ENCODE data around the gene METAP2. TPM values are rescaled to one million over a fixed set of nuclear protein-coding genes. Genes with fewer than 3 reads are reported as not detected.

METAP2 gene
- total RNA-seq, 1 donor from 2014 or later: 54.0 TPM

DNA sequence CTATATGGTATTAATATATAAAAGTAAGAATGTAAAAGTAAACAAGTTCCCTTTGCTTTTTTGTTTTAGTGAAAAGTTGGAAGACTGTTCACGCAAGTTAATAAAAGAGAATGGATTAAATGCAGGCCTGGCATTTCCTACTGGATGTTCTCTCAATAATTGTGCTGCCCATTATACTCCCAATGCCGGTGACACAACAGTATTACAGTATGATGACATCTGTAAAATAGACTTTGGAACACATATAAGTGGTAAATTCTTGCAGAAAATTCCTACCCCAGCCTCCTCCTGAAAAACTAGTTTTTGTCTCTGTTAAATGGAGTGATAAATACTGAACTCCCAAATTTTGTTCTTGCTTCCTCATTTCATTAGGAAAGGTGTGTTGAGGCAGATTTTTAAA is 20.9 kb downstream of the METAP2 start:
- intact Hi-C loops (cut with DNase I): no loop called here
- peaks cover 93% of the 10 kb centered on the region for H3K36me3 ChIP-seq
- DNase-seq (no peak), ATAC-seq (peak in 1 of 2 donors; percentile 33)
- H3K27ac ChIP-seq: no peak overlapping the region
- no peaks in the 10 kb centered on the region for H3K4me1 ChIP-seq
- TF ChIP-seq, protein P1, sequence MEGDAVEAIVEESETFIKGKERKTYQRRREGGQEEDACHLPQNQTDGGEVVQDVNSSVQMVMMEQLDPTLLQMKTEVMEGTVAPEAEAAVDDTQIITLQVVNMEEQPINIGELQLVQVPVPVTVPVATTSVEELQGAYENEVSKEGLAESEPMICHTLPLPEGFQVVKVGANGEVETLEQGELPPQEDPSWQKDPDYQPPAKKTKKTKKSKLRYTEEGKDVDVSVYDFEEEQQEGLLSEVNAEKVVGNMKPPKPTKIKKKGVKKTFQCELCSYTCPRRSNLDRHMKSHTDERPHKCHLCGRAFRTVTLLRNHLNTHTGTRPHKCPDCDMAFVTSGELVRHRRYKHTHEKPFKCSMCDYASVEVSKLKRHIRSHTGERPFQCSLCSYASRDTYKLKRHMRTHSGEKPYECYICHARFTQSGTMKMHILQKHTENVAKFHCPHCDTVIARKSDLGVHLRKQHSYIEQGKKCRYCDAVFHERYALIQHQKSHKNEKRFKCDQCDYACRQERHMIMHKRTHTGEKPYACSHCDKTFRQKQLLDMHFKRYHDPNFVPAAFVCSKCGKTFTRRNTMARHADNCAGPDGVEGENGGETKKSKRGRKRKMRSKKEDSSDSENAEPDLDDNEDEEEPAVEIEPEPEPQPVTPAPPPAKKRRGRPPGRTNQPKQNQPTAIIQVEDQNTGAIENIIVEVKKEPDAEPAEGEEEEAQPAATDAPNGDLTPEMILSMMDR (IDR thresholded peaks at IDR 0.05): no peak
- no peaks in the 10 kb centered on the region for H3K27me3 ChIP-seq (ENCODE audit: low read depth)
- H3K4me3 ChIP-seq: no peak overlapping the region
- H3K9me3 ChIP-seq: no peaks in the 10 kb centered on the region

DNA sequence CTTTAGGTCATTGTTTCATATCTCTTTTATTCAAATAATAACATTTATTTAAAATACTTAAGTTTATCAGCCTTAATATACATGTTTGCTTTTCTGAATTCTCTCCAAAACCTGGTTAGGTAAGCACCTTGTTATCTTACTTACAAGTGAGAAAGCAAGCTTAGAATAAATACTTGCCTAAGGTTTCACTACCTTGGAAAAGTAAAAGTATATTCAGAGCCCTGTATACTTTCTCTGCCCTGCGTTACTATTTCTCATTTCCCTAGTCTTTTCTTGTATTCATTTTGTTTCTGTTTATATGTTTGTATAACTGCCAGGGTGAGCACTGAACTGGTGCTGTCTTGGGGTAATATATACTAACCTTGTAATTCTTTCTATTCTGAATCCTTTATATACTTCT is 21.5 kb downstream of the METAP2 start:
- H3K27ac ChIP-seq: no peak overlapping the region
- H3K27me3 ChIP-seq (ENCODE audit: low read depth): no peaks in the 10 kb centered on the region
- intact Hi-C loops (cut with DNase I): no loop called here
- no peak overlapping the region for H3K4me3 ChIP-seq
- H3K4me1 ChIP-seq: no peaks in the 10 kb centered on the region
- H3K9me3 ChIP-seq: no peaks in the 10 kb centered on the region
- DNase-seq (no peak), ATAC-seq (peak in 1 of 2 donors; percentile 84)
- peaks cover 94% of the 10 kb centered on the region for H3K36me3 ChIP-seq
- TF ChIP-seq, protein P1 (IDR thresholded peaks at IDR 0.05): no peak

DNA sequence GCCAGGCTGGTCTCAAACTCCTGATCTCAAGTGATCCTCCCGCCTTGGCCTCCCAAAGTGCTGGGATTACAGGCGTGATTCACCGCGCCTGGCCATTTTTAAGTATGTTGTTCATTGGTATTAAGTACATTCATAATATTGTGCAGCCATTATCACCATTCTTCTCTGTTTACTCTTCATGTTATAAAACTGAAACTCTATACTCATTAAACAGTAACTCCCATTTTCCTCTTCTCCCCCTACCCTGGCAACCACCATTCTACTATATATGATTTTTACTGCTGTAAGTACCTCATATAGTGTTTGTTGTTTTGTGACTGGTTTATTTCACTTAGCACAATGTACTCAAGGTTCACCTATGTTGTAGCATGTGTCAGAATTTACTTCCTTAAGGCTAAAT is 23.1 kb downstream of the METAP2 start:
- peaks cover 89% of the 10 kb centered on the region for H3K36me3 ChIP-seq
- no peaks in the 10 kb centered on the region for H3K9me3 ChIP-seq
- H3K27ac ChIP-seq: no peak overlapping the region
- no peak for ATAC-seq
- no peak for DNase-seq
- intact Hi-C loops (cut with DNase I): no loop called here
- no peak overlapping the region for H3K4me3 ChIP-seq
- TF ChIP-seq, protein P1 (IDR thresholded peaks at IDR 0.05): no peak
- no peaks in the 10 kb centered on the region for H3K4me1 ChIP-seq
- H3K27me3 ChIP-seq (ENCODE audit: low read depth): no peaks in the 10 kb centered on the region

DNA sequence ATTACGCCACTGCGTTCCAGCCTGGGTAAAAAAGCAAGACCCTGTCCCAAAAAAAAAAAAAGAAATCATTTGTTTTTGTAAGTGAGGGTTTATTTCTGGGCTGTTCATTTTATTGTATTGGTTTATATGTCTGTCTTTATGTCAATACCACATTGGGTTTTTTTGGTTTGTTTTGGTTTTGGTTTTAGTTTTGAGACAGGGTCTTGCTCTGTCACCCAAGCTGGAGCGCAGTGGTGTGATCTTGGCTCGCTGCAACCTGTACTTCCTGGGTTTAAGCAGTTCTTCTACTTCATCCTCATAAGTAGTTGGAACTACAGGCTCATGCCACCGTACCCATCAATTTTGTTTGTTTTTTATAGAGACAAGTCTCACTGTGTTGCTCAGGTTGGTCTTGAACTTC is 25.0 kb downstream of the METAP2 start:
- DNase-seq (no peak), ATAC-seq (no peak)
- Histone ChIP-seq H3K27me3 (ENCODE audit: low read depth) (no peaks in the 10 kb centered on the region), H3K36me3 (peaks cover 82% of the 10 kb centered on the region), H3K4me1 (no peaks in the 10 kb centered on the region), H3K9me3 (no peaks in the 10 kb centered on the region), H3K4me3 (no peak overlapping the region), H3K27ac (no peak overlapping the region)
- TF ChIP-seq, protein P1 (IDR thresholded peaks at IDR 0.05): no peak
- intact Hi-C loops (cut with DNase I): no loop called here

DNA sequence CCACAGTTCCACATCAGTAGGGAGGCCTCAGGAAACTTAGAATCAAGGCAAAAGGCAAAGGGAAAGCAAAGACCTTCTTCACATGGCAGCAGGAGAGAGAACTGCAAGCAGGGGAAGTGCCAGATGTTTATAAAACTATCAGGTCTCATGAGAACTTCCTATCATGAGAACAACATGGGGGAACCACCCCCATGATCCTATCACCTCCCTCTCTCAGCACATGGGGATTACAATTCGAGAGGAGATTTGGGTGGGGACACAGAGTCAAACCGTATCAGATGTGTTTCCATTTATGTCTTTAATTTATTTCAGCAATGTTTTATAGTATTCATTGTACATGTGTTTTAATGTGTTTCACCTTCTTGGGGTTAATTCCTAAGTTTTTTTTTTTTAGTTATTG is 25.8 kb downstream of the METAP2 start:
- no peak for ATAC-seq
- peaks cover 82% of the 10 kb centered on the region for H3K36me3 ChIP-seq
- TF ChIP-seq, protein P1 (IDR thresholded peaks at IDR 0.05): no peak
- DNase-seq: no peak
- H3K4me1 ChIP-seq: peaks cover 5% of the 10 kb centered on the region
- H3K27ac ChIP-seq: no peak overlapping the region
- intact Hi-C loops (cut with DNase I): no loop called here
- H3K27me3 ChIP-seq (ENCODE audit: low read depth): no peaks in the 10 kb centered on the region
- H3K9me3 ChIP-seq: no peaks in the 10 kb centered on the region
- no peak overlapping the region for H3K4me3 ChIP-seq

DNA sequence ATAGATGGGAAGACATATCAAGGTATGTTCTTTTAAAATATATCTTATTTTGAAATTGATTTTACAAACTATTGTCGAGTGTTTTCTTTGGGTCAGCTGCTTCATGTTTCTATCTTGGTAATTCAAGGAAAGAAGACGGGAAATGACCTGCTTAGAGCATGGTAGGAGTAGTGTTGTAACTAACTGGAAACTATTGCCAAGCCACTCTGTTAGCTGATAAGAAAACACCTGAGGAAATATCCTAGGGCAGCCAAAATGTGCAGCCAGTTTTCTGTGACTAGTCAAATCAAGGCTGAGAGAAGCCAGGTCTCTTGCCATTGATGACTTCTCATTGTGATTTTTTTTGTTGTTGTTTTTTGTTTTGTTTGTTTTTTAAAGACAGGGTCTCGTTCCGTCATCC is 30.2 kb downstream of the METAP2 start:
- Histone ChIP-seq H3K27me3 (ENCODE audit: low read depth) (no peaks in the 10 kb centered on the region), H3K9me3 (no peaks in the 10 kb centered on the region), H3K4me1 (peaks cover 22% of the 10 kb centered on the region), H3K4me3 (no peak overlapping the region), H3K27ac (peak overlapping the region; percentile 37), H3K36me3 (peaks cover 79% of the 10 kb centered on the region)
- intact Hi-C loops (cut with DNase I): no loop called here
- no peak for DNase-seq
- TF ChIP-seq, protein P1 (IDR thresholded peaks at IDR 0.05): no peak
- ATAC-seq: peak; percentile 67 to 74
